Muscle layer of duodenum (tissue), 2 donors: Measurements from ENCODE around the gene MBOAT7.

Experiments used
- H3K27ac ChIP-seq: one replicate; pipeline ENCODE4 v1.7.0; 2013; ENCODE audit warnings: mild to moderate bottlenecking, low read length
- H3K27me3 ChIP-seq: one replicate; pipeline ENCODE4 v1.7.0; 2013; ENCODE audit warnings: low read depth, mild to moderate bottlenecking, control low read depth, low read length
- H3K36me3 ChIP-seq, 2 donors: one replicate each; pipeline ENCODE4 v1.7.0; 2013; ENCODE audit warnings: low read length in 2 of 2, control low read depth in 1 of 2, mild to moderate bottlenecking in 1 of 2; ENCODE audit not compliant: insufficient read depth in 2 of 2, control insufficient read depth in 1 of 2
- H3K4me1 ChIP-seq, 2 donors: one replicate each; pipeline ENCODE4 v1.7.0; 2013; ENCODE audit warnings: low read length in 2 of 2, mild to moderate bottlenecking in 2 of 2, control low read depth in 1 of 2, moderate library complexity in 1 of 2; ENCODE audit not compliant: insufficient read depth in 2 of 2, control insufficient read depth in 1 of 2
- H3K4me3 ChIP-seq, 2 donors: one replicate each; pipeline ENCODE4 v1.7.0; 2013; ENCODE audit warnings: low read length in 2 of 2, low read depth in 1 of 2, mild to moderate bottlenecking in 1 of 2
- H3K9me3 ChIP-seq, 2 donors: one replicate each; pipeline ENCODE4 v1.7.0; 2013; ENCODE audit warnings: low read length in 2 of 2, control low read depth in 1 of 2, mild to moderate bottlenecking in 1 of 2; ENCODE audit not compliant: control insufficient read depth in 1 of 2
- donor health status: healthy.

The MBOAT7 gene

DNA sequence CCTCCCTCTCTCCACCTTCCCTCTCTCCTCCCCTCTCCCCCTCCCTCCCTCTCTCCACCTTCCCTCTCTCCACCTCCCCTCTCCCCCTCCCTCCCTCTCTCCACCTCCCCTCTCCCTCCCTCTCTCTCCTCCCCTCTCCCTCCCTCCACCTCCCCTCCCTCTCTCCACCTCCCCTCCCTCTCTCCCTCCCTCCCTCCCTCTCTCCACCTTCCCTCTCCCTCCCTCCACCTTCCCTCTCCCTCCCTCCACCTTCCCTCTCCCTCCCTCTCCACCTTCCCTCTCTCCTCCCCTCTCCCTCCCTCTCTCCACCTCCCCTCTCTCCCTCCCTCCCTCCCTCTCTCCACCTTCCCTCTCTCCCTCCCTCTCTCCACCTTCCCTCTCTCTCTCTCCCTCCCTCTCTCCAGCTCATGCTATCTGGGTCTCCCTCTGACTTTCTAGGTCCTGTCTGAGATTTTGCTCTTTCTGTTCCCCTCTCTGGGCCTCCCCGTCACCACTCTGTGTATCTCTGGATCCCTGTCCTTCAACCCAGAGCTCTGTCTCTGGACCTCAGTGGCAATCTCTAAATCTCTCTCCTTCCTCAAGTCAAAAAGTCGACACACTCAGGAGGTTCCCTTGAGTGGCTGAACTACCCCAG is 55.3 kb downstream of the MBOAT7 start:
- Histone ChIP-seq H3K4me3 (no peak overlapping the region), H3K36me3 (peaks cover 8 to 29% of the 10 kb centered on the region in 2 donors), H3K27ac (no peak overlapping the region), H3K27me3 (no peaks in the 10 kb centered on the region), H3K4me1 (peaks cover 4 to 15% of the 10 kb centered on the region in 2 donors), H3K9me3 (no peaks in the 10 kb centered on the region)

DNA sequence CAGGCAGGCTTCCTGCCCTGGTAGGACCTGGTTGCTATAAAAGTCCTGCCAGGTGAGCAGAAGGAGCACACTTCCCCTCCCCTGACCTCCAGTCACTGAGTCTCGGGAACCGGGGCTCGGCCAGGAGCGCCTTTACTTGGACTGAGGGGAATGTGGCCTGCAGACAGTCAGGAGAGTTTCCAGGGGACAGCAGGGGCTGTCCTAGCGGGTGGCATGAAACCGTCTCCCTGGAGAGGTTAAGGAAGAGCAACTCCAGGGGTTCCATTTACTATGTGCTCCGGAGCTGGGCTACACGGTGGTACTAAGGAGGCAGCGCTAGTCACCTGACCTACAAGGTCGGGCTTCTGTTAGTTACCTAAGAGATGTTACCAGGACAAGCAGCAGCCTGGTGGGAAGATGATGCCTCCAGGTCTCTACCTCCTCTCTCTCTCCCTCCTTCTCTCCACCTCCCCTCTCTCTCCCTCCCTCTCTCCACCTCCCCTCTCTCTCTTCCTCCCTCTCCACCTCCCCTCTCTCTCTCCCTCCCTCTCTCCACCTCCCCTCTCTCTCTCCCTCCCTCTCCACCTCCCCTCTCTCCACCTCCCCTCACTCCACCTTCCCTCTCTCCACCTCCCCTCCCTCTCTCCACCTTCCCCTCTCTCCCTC is 55.9 kb downstream of the MBOAT7 start:
- peaks cover 8 to 35% of the 10 kb centered on the region in 2 donors for H3K36me3 ChIP-seq
- no peaks in the 10 kb centered on the region for H3K9me3 ChIP-seq
- no peak overlapping the region for H3K27ac ChIP-seq
- no peak overlapping the region for H3K4me3 ChIP-seq
- H3K4me1 ChIP-seq: peaks cover 0 to 9% of the 10 kb centered on the region in 2 donors
- no peaks in the 10 kb centered on the region for H3K27me3 ChIP-seq

DNA sequence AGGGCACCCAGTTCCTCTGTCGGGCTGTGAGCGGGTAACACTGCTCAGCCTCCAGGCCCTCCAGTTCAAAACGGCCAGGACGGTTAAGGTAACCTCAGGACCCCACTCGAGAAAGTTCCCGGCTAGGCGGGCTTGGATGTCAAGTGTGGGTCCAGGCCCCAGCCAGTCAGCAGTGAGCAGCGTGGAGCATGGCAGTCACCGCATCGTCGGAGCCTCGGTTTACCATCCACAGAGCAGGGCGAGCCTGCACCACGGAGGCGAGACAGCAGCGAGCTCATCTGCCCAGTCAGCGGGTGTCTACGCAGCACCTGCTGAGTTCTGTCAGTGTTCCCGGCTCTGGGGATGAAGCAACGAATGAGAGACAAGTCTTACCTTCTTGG is 59.8 kb downstream of the MBOAT7 start:
- Histone ChIP-seq H3K27me3 (no peaks in the 10 kb centered on the region), H3K4me3 (no peak overlapping the region), H3K4me1 (no peaks in the 10 kb centered on the region), H3K9me3 (no peaks in the 10 kb centered on the region), H3K27ac (no peak overlapping the region), H3K36me3 (peaks cover 22 to 72% of the 10 kb centered on the region in 2 donors)

DNA sequence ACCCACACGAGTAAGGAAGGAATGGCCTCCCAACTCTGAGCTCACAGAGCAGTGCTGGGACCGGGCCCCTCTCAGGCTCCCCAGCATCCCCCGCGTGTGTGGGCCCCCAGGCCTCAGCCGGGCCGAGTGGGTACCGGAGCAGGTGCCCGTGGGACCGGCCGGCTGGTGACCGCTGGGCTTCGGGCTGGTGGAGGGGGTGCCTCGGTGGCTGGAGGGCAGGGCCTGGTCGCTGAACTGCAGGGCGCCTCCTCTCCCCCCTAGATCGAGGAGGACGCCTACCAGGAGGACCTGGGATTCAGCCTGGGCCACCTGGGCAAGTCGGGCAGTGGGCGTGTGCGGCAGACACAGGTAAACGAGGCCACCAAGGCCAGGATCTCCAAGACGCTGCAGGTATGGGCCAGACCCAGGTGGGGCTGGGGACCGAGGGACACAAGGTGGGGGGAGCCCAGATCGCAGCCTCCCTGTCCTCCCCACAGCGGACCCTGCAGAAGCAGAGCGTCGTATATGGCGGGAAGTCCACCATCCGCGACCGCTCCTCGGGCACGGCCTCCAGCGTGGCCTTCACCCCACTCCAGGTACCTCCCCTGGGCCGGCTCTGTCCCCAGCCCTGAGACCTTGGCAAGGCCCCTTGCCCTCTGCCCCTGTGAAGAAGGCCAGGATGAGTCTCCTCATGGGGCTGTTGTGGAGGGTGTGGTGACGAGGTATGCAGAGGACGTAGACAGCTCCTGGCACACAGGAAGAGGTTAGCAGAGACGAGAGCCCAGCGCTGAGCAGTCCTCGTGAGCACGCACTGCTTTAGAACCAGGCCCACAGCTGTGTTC is 60.4 kb downstream of the MBOAT7 start:
- Histone ChIP-seq H3K27me3 (no peaks in the 10 kb centered on the region), H3K36me3 (peaks cover 27 to 78% of the 10 kb centered on the region in 2 donors), H3K4me1 (no peaks in the 10 kb centered on the region), H3K27ac (no peak overlapping the region), H3K4me3 (no peak overlapping the region), H3K9me3 (no peaks in the 10 kb centered on the region)

DNA sequence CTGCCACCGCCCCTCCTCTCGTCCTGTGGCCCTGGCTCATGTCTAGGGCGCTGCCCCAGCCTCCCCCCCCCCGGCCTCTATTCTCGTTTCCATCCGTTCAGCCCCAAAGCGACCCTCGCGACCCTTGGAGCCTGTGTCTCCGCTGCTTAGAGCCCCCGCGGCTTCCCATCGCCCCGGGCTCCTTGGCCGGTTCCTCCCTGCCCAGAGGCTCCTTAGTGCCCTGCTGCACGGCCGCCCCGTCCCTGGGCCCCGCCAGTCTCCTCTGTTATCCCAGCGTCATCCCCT is 61.0 kb downstream of the MBOAT7 start:
- no peaks in the 10 kb centered on the region for H3K27me3 ChIP-seq
- H3K27ac ChIP-seq: no peak overlapping the region
- H3K36me3 ChIP-seq: peaks cover 30 to 85% of the 10 kb centered on the region in 2 donors
- no peaks in the 10 kb centered on the region for H3K9me3 ChIP-seq
- no peaks in the 10 kb centered on the region for H3K4me1 ChIP-seq
- no peak overlapping the region for H3K4me3 ChIP-seq

DNA sequence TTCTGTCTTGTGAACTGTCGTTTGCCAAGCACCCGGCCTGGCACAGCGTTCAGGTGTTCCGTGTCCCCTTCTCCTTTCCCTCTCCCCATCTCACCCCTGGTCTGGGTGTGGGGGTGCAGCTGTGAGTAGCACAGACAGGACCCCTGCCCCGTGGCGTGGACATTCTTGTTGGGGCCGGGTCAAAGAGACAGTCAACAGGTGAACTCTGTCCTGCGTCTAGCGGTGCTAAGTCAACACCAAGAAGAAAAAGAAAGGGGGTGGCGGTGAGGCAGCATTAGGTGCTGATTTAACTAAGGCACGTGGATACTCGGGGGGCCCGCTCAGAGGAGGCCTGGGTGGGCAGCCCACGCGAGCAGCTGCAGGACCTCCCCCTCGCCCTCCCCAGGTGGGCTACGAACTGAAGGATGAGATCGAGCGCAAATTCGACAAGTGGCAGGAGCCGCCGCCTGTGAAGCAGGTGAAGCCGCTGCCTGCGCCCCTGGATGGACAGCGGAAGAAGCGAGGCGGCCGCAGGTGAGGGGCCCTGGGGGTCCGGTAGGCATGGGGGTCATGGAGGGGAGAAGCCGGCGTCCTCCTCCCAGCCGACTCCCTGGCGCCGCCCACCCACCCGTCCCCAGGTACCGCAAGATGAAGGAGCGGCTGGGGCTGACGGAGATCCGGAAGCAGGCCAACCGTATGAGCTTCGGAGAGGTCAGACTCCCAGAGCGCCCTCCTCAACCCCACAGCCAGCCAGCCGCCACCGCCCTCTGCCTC is 61.5 kb downstream of the MBOAT7 start:
- Histone ChIP-seq H3K27me3 (no peaks in the 10 kb centered on the region), H3K9me3 (no peaks in the 10 kb centered on the region), H3K4me3 (no peak overlapping the region), H3K4me1 (no peaks in the 10 kb centered on the region), H3K36me3 (peaks cover 30 to 90% of the 10 kb centered on the region in 2 donors), H3K27ac (no peak overlapping the region)

DNA sequence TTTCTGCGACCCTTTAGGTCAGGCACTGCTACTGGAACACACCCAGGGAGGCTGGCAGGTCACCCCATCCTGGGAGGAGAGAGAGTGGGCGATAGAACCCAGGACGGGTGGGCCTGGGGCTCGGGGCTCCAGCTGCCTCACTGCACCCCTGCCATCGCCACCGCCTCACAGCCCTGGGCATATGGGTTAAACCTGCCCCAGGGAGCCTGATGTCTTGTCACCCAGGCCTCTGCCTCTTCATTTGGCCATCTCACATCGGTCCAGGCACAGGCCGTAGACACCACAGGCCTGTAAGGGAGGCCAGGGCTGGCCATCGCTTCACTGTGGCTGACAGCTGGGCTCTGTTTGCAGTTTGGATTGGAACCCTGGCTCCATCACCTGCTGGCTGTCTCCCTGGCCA is 63.7 kb downstream of the MBOAT7 start:
- H3K36me3 ChIP-seq: peaks cover 37 to 94% of the 10 kb centered on the region in 2 donors
- no peaks in the 10 kb centered on the region for H3K4me1 ChIP-seq
- H3K27me3 ChIP-seq: no peaks in the 10 kb centered on the region
- H3K9me3 ChIP-seq: no peaks in the 10 kb centered on the region
- no peak overlapping the region for H3K27ac ChIP-seq
- no peak overlapping the region for H3K4me3 ChIP-seq

DNA sequence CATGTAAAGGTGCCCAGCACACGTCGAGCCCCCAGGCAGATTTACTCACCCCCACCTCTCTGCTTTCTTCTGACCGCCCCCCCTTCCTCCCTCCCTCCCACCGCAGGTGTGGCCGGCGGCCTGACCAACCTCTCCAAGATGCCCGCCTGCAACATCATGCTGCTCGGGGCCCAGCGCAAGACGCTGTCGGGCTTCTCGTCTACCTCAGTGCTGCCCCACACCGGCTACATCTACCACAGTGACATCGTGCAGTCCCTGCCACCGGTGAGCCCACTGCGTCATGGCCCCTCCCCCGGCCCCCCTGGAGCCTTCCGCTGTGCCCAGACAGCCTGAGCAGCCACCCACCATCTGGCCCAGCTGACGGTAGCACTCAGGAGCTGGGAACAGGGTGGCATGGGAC is 65.0 kb downstream of the MBOAT7 start:
- no peaks in the 10 kb centered on the region for H3K27me3 ChIP-seq
- H3K36me3 ChIP-seq: peaks cover 44 to 93% of the 10 kb centered on the region in 2 donors
- no peaks in the 10 kb centered on the region for H3K4me1 ChIP-seq
- no peak overlapping the region for H3K27ac ChIP-seq
- no peaks in the 10 kb centered on the region for H3K9me3 ChIP-seq
- no peak overlapping the region for H3K4me3 ChIP-seq

DNA sequence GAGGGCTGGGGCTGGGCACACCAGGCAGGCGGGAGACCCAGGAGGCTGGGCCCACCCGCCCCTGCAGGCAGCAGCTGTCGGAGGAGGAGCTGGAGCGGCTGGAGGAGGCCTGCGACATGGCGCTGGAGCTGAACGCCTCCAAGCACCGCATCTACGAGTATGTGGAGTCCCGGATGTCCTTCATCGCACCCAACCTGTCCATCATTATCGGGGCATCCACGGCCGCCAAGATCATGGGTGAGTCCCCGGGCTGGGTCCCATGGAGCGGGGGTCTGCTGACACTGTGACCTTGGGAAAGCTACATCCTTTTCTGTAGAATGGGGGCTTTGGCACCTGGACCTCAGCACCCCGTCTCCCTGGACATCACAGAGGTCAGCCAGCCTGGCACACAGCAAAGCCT is 65.7 kb downstream of the MBOAT7 start:
- no peak overlapping the region for H3K27ac ChIP-seq
- H3K27me3 ChIP-seq: no peaks in the 10 kb centered on the region
- peaks cover 46 to 88% of the 10 kb centered on the region in 2 donors for H3K36me3 ChIP-seq
- H3K4me3 ChIP-seq: no peak overlapping the region
- H3K4me1 ChIP-seq: no peaks in the 10 kb centered on the region
- H3K9me3 ChIP-seq: no peaks in the 10 kb centered on the region
